PC-9 (cell line): Measurements from ENCODE around the gene AATF.

Experiments
- EZH2 ChIP-seq: fragments of 200-600 bp; sonication (generic); IDR thresholded peaks from 2 replicates; pipeline ENCODE4 v1.8.0; 2017; ENCODE audit warnings: antibody characterized with exemption, low read depth
- TF ChIP-seq, protein P1 (sequence below): fragments of 200-600 bp; sonication (generic); conservative IDR thresholded peaks from 2 replicates; pipeline ENCODE4 v1.6.1; 2017; ENCODE audit warnings: mixed run types, antibody characterized with exemption, mild to moderate bottlenecking, moderate library complexity

DNA sequence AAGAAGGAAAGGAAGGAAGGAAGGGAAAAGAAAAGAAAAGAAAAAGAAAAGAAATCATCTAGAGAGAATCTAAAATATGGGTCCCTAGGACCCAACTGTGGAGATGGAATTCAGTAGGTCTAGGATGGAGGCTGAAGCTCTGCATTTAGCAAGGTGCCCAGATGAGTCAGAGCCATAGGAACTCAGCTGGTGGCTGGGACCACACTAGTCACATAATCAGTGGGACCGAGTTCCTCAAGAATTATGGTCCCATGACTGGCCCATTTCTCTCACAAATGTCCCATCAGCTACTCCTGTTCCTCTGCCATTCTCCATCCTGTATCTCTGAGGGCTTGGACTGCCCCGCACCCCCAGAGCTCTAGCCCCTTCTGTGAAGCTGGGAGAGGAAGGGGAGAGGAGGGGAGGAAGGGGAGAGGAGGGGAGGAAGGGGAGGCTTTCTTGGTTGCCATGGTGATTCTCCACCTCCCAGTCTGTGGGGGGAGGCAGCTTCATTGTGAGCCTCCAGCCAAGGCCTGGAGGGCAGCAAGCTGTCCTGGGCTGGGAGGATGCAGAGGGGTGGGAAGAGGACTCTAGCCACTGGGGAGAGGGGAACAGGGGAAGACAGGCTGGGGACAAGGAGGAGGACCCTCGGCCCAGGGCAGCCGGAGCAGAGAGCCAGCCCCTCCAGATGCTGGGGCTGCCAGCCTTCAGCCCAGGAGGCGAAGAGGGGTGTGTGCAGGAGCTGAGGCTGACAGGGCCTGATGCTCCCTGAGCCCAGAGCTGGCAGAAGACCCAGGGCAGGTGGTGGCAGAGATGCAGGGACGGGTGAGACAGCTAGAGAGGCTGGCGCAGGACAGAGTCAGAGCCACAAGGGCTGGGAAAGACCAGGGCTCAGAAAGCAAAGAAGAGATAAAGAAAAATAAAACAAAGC, 49.2 kb upstream of the AATF start:
- TF ChIP-seq EZH2: no peak
- TF ChIP-seq, protein P1, sequence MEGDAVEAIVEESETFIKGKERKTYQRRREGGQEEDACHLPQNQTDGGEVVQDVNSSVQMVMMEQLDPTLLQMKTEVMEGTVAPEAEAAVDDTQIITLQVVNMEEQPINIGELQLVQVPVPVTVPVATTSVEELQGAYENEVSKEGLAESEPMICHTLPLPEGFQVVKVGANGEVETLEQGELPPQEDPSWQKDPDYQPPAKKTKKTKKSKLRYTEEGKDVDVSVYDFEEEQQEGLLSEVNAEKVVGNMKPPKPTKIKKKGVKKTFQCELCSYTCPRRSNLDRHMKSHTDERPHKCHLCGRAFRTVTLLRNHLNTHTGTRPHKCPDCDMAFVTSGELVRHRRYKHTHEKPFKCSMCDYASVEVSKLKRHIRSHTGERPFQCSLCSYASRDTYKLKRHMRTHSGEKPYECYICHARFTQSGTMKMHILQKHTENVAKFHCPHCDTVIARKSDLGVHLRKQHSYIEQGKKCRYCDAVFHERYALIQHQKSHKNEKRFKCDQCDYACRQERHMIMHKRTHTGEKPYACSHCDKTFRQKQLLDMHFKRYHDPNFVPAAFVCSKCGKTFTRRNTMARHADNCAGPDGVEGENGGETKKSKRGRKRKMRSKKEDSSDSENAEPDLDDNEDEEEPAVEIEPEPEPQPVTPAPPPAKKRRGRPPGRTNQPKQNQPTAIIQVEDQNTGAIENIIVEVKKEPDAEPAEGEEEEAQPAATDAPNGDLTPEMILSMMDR: no peak
